Small intestine (tissue), 16 donors: ENCODE results near the gene SLC5A8. TPM values are rescaled to one million over a fixed set of nuclear protein-coding genes. Genes with fewer than 3 reads are reported as not detected.

Experiments
- DNase-seq, 2 donors: peaks; one replicate each; pipeline versions ENCODE4 v3.0.0 to v3.0.0-alpha.2; 2013
- FAIRE-seq: peaks from 2 replicates; lab custom pipeline; 2012; peaks lifted over from hg19 to GRCh38; lab: Jason Lieb, UNC
- H3K27ac ChIP-seq, 3 donors: one replicate each; pipeline ENCODE4 v1.5.1; 2013; ENCODE audit warnings: low read length in 2 of 3, mild to moderate bottlenecking in 2 of 3, control low read depth in 1 of 3, inconsistent platforms in 1 of 3, low read depth in 1 of 3, moderate library complexity in 1 of 3
- H3K27me3 ChIP-seq, 3 donors: one replicate each; pipeline ENCODE4 v1.6.1; 2013; ENCODE audit warnings: low read length in 3 of 3, inconsistent platforms in 1 of 3; ENCODE audit not compliant: control insufficient read depth in 3 of 3, insufficient read depth in 3 of 3
- H3K36me3 ChIP-seq, 3 donors: one replicate each; pipeline ENCODE4 v1.6.1; 2013; ENCODE audit warnings: low read length in 3 of 3, inconsistent platforms in 1 of 3, low read depth in 1 of 3, mild to moderate bottlenecking in 1 of 3, moderate library complexity in 1 of 3; ENCODE audit not compliant: control insufficient read depth in 3 of 3, insufficient read depth in 2 of 3
- H3K4me1 ChIP-seq, 3 donors: one replicate each; pipeline ENCODE4 v1.6.1; 2013; ENCODE audit warnings: low read length in 2 of 3, inconsistent platforms in 1 of 3, low read depth in 1 of 3, mild to moderate bottlenecking in 1 of 3, moderate library complexity in 1 of 3; ENCODE audit not compliant: control insufficient read depth in 3 of 3, insufficient read depth in 2 of 3
- H3K4me3 ChIP-seq, 3 donors: one replicate each; pipeline ENCODE4 v1.5.1; 2013; ENCODE audit warnings: low read length in 3 of 3, control low read depth in 1 of 3, inconsistent platforms in 1 of 3, low read depth in 1 of 3, mild to moderate bottlenecking in 1 of 3, moderate library complexity in 1 of 3
- H3K9me3 ChIP-seq, 2 donors: one replicate each; pipeline ENCODE4 v1.6.1; 2013; ENCODE audit warnings: low read depth in 1 of 2, low read length in 1 of 2; ENCODE audit not compliant: control insufficient read depth in 2 of 2, insufficient read depth in 1 of 2
- WGBS, 3 donors: extraction: QIAGEN DNeasy Blood & Tissue Kit; methylation state at CpG; one replicate each; pipeline ENCODE4 v1.1.7; 2013; 5-methylcytosine and 5-hydroxymethylcytosine counted together
- long read RNA-seq, 10 donors: transcript quantifications; one replicate each; lab custom pipeline, GENCODE V29; 2026
- polyA plus RNA-seq, 4 donors: library from polyadenylated mRNA; stranded (reverse) in 3 of 4; unstranded in 1 of 4; fragments of 200-250 nt in 3 of 4; fragments of 120-200 nt in 1 of 4; gene quantifications; one replicate each; pipeline versions ENCODE4 v1.2.1 to v1.2.3, GENCODE V29; 2013
- donor health status: healthy with polysubstance abuse.
- donor health status: control.
- donor health status: control.
- donor health status: Bipolar disorder and iron deficiency.
- donor health status: healthy.

Gene SLC5A8
- under 1 TPM in 1 of 4 donors, not detected in 3; 0.16 TPM for polyA plus RNA-seq
- long read RNA-seq, donor 1, result 0 reads
- long read RNA-seq, donor 2, result 0 reads
- long read RNA-seq, donor 3, result 0 reads
- long read RNA-seq, donor 4, result 0 reads
- long read RNA-seq, donor 5, result 0 reads
- long read RNA-seq, donor 6, result 0 reads
- long read RNA-seq, donor 7, result 0 reads
- long read RNA-seq, donor 8, result 0 reads
- long read RNA-seq, donor 9, result 0 reads
- long read RNA-seq, donor 10, result 0 reads

- DNase-seq, result peak in 1 of 2 donors; percentile 34
- Histone ChIP-seq H3K4me3 (no peak within 1 kb of the TSS), H3K27ac (no peak within 1 kb of the TSS), H3K36me3 (no peaks in the 10 kb centered on the region), H3K27me3 (peaks cover 5 to 33% (median 10%) of the 10 kb centered on the region in 3 donors), H3K4me1 (no peaks in the 10 kb centered on the region), H3K9me3 (peaks cover 0 to 3% of the 10 kb centered on the region in 2 donors)
- no peak for FAIRE-seq
- WGBS, 3 donors, result 10 to 15% (median 13%) methylated on average over 72 to 80 of the region's 80 CpGs
Measured at GRCh38 chr12:101209319-101210302, at the start of gene SLC5A8. Gene SLC5A8, minus strand, starts transcription at chr12:101210238. Its CDS starts 390 bp downstream, at chr12:101209848.

- H3K27ac ChIP-seq, result no peak overlapping the region
- H3K36me3 ChIP-seq, result no peaks in the 10 kb centered on the region
- peaks cover 0 to 3% of the 10 kb centered on the region in 2 donors for H3K9me3 ChIP-seq
- 70 to 82% (median 74%) methylated on average over 4 of the region's 4 CpGs for WGBS, 3 donors
- FAIRE-seq (no peak), DNase-seq (no peak)
- H3K4me3 ChIP-seq, result no peak overlapping the region
- H3K27me3 ChIP-seq, result peaks cover 0 to 2% (median 0%) of the 10 kb centered on the region in 3 donors
- H3K4me1 ChIP-seq, result no peaks in the 10 kb centered on the region
Measured at GRCh38 chr12:101257357-101257756, 47.3 kb upstream of the SLC5A8 start.

GRCh38 chr12:101256266-101256665 lies 46.2 kb upstream of the SLC5A8 start:
- Histone ChIP-seq H3K4me3 (no peak overlapping the region), H3K27me3 (peaks cover 0 to 2% (median 0%) of the 10 kb centered on the region in 3 donors), H3K4me1 (no peaks in the 10 kb centered on the region), H3K27ac (no peak overlapping the region), H3K36me3 (no peaks in the 10 kb centered on the region), H3K9me3 (peaks cover 0 to 3% of the 10 kb centered on the region in 2 donors)
- WGBS, 3 donors, result 59 to 73% (median 61%) methylated on average over 4 of the region's 4 CpGs
- DNase-seq (no peak), FAIRE-seq (no peak)

GRCh38 chr12:101243616-101244015 lies 33.6 kb upstream of the SLC5A8 start:
- H3K4me3 ChIP-seq, result no peak overlapping the region
- FAIRE-seq (no peak), DNase-seq (no peak)
- peaks cover 0 to 10% of the 10 kb centered on the region in 2 donors for H3K9me3 ChIP-seq
- H3K27ac ChIP-seq, result no peak overlapping the region
- peaks cover 0 to 2% (median 0%) of the 10 kb centered on the region in 3 donors for H3K27me3 ChIP-seq
- H3K36me3 ChIP-seq, result no peaks in the 10 kb centered on the region
- WGBS, 3 donors, result 78 to 83% (median 80%) methylated on average over 2 of the region's 2 CpGs
- no peaks in the 10 kb centered on the region for H3K4me1 ChIP-seq

- Histone ChIP-seq H3K27me3 (peaks cover 0 to 2% (median 0%) of the 10 kb centered on the region in 3 donors), H3K36me3 (no peaks in the 10 kb centered on the region), H3K9me3 (peaks cover 0 to 10% of the 10 kb centered on the region in 2 donors), H3K4me1 (no peaks in the 10 kb centered on the region), H3K27ac (no peak overlapping the region), H3K4me3 (no peak overlapping the region)
- FAIRE-seq (no peak), DNase-seq (no peak)
- WGBS, 3 donors, result 42 to 46% (median 45%) methylated on average over 2 of the region's 2 CpGs
Measured at GRCh38 chr12:101243074-101243473, 33.0 kb upstream of the SLC5A8 start.

GRCh38 chr12:101238800-101239329 lies 28.8 kb upstream of the SLC5A8 start:
- Histone ChIP-seq H3K9me3 (peaks cover 0 to 10% of the 10 kb centered on the region in 2 donors), H3K4me3 (no peak overlapping the region), H3K27ac (no peak overlapping the region), H3K27me3 (no peaks in the 10 kb centered on the region), H3K4me1 (no peaks in the 10 kb centered on the region), H3K36me3 (no peaks in the 10 kb centered on the region)
- 64 to 86% (median 85%) methylated on average over 5 to 6 of the region's 6 CpGs for WGBS, 3 donors
- no peak for DNase-seq
- no peak for FAIRE-seq

GRCh38 chr12:101238306-101238705 lies 28.3 kb upstream of the SLC5A8 start:
- Histone ChIP-seq H3K36me3 (no peaks in the 10 kb centered on the region), H3K4me3 (no peak overlapping the region), H3K9me3 (peaks cover 0 to 10% of the 10 kb centered on the region in 2 donors), H3K27me3 (no peaks in the 10 kb centered on the region), H3K4me1 (no peaks in the 10 kb centered on the region), H3K27ac (no peak overlapping the region)
- WGBS, 3 donors, result 82 to 91% (median 86%) methylated on average over 4 of the region's 4 CpGs
- FAIRE-seq, result no peak
- no peak for DNase-seq

GRCh38 chr12:101235686-101236085 lies 25.6 kb upstream of the SLC5A8 start:
- no peak overlapping the region for H3K27ac ChIP-seq
- no peak overlapping the region for H3K4me3 ChIP-seq
- H3K9me3 ChIP-seq, result peaks cover 0 to 7% of the 10 kb centered on the region in 2 donors
- no peaks in the 10 kb centered on the region for H3K4me1 ChIP-seq
- FAIRE-seq (no peak), DNase-seq (no peak)
- no peaks in the 10 kb centered on the region for H3K36me3 ChIP-seq
- WGBS, 3 donors, result 72 to 87% (median 86%) methylated on average over 2 of the region's 2 CpGs
- no peaks in the 10 kb centered on the region for H3K27me3 ChIP-seq
